ENCODE data around the gene IQGAP3. TPM values are rescaled to one million over a fixed set of nuclear protein-coding genes. Genes with fewer than 3 reads are reported as not detected.
A peak's percentile ranks its signal among the peaks of the same experiment; 100 is the strongest.

Gene IQGAP3
- total and polyA plus RNA-seq, 2 of the 4 experiments (the other 2 are of a cell fraction): 12.5 to 13.6 TPM

GRCh38 chr1:156584813-156585212 lies 12.4 kb upstream of the IQGAP3 start:
- Histone ChIP-seq H3K4me1 (ENCODE audit: control insufficient read depth, insufficient read depth, low read length) (no peaks in the 10 kb centered on the region), H3K9me3 (ENCODE audit: control insufficient read depth, insufficient read depth, low read length) (no peaks in the 10 kb centered on the region), H3K27me3 (ENCODE audit: control insufficient read depth, insufficient read depth, low read length) (peaks cover 18% of the 10 kb centered on the region), H2BK5ac (ENCODE audit: low read depth, low read length, poor library complexity, severe bottlenecking) (no peak overlapping the region), H3K9ac (ENCODE audit: low read depth, low read length) (no peak overlapping the region), H4K91ac (ENCODE audit: insufficient read depth, low read depth, low read length) (no peak overlapping the region), H3K56ac (ENCODE audit: extremely low read depth, insufficient read depth, low read length) (no peak overlapping the region), H4K8ac (ENCODE audit: low read depth in 2 of 2, low read length in 2 of 2) (no peak overlapping the region), H4K20me1 (ENCODE audit: insufficient read depth, low read length) (no peaks in the 10 kb centered on the region), H2BK15ac (ENCODE audit: low read depth, low read length) (no peak overlapping the region), H3K4me2 (ENCODE audit: low read depth, low read length) (no peak overlapping the region), H2BK20ac (ENCODE audit: low read depth, low read length) (no peak overlapping the region), H3K79me1 (ENCODE audit: low read depth in 1 of 2, low read length in 2 of 2) (no peaks in the 10 kb centered on the region), H3K23ac (ENCODE audit: low read depth, low read length) (no peak overlapping the region), H4K5ac (ENCODE audit: low read depth, low read length) (no peak overlapping the region), H3K14ac (replicated peaks; ENCODE audit: low read depth, low read length) (no peak overlapping the region), H3K4me3 (ENCODE audit: insufficient read depth, low read depth, low read length) (no peak overlapping the region), H2AK5ac (ENCODE audit: low read depth, low read length) (no peak overlapping the region), H3K9me1 (ENCODE audit: insufficient read depth, low read length) (no peaks in the 10 kb centered on the region), H3K18ac (ENCODE audit: low read depth, low read length) (no peak overlapping the region), H2BK120ac (ENCODE audit: low read depth, low read length) (no peak overlapping the region), H2AK9ac (replicated peaks; ENCODE audit: low read depth, low read length, poor library complexity) (no peak overlapping the region), H3K36me3 (ENCODE audit: control insufficient read depth, insufficient read depth, low read length) (no peaks in the 10 kb centered on the region), H3K4ac (ENCODE audit: low read depth, low read length) (no peak overlapping the region), H2AFZ (replicated peaks; ENCODE audit: low read length, poor library complexity) (no peak overlapping the region), H3K27ac (ENCODE audit: insufficient read depth, low read length) (no peak overlapping the region)
- in situ Hi-C loops (cut with MboI; ENCODE audit: low sequenced_read_pairs): no loop called here
- ATAC-seq (ENCODE audit: low read depth) (no peak), DNase-seq (no peak)
- intact Hi-C loops (cut with micrococcal nuclease): loop anchor here (1.0 to 2.0 kb wide), 2 partner anchors 23 to 72 kb away; no protein-coding TSS in a partner anchor
- 0 out of 2 replicates have a peak, but pooled peaks have one; percentile 12 for TF ChIP-seq CTCF (conservative IDR thresholded peaks at IDR 0.05; ENCODE audit: low read depth, low read length)
- TF ChIP-seq SMC3 (IDR thresholded peaks at IDR 0.05; ENCODE audit: low read depth, low read length): no peak
- TF ChIP-seq MXI1 (IDR thresholded peaks at IDR 0.05; ENCODE audit: borderline replicate concordance, low read depth, low read length): no peak
- TF ChIP-seq POLR2A (IDR thresholded peaks at IDR 0.05; ENCODE audit: low read depth, low read length): no peak
- CTCF ChIA-PET: interaction anchor here (1.0 kb wide), 1 partner anchor 24 kb away, joined by 3 read pairs; no protein-coding TSS in a partner anchor
- no TSS peak for BruUV-seq (replicated peaks)
- whole genome bisulfite sequencing, 2 experiments (ENCODE audit: extremely low coverage in 2 of 2, insufficient read length in 1 of 2): no CpG with 5 or more reads among the region's 11 CpGs
- POLR2A ChIA-PET (ENCODE audit: unreplicated experiment): no interaction called here
- dilution Hi-C loops (cut with HindIII; ENCODE audit: low sequenced_read_pairs, unreplicated experiment): no loop called here
